Suprapubic skin (tissue), 4 donors: ENCODE measurements around the gene KCTD5. TPM values are rescaled to one million over a fixed set of nuclear protein-coding genes. Genes with fewer than 3 reads are reported as not detected.

ENCODE experiments used
- DNase-seq, 2 donors: peaks; one replicate each; pipeline ENCODE4 v3.0.0-alpha.2; 2019; ENCODE audit warnings: low spot score in 2 of 2
- H3K27ac ChIP-seq: fragments of 200-600 bp; sonication (generic); one replicate; pipeline ENCODE4 v1.5.1; 2019
- H3K27me3 ChIP-seq: fragments of 200-600 bp; sonication (generic); one replicate; pipeline ENCODE4 v1.5.1; 2019
- H3K36me3 ChIP-seq: fragments of 200-600 bp; sonication (generic); one replicate; pipeline ENCODE4 v1.5.1; 2019
- H3K4me1 ChIP-seq: fragments of 200-600 bp; sonication (generic); one replicate; pipeline ENCODE4 v1.5.1; 2019
- H3K4me3 ChIP-seq: fragments of 200-600 bp; sonication (generic); one replicate; pipeline ENCODE4 v1.5.1; 2019; ENCODE audit warnings: mild to moderate bottlenecking
- H3K9me3 ChIP-seq: fragments of 200-600 bp; sonication (generic); one replicate; pipeline ENCODE4 v1.5.1; 2019
- CTCF ChIP-seq, 2 donors: fragments of 200-600 bp in 1 of 2; fragments of 450-650 bp in 1 of 2; sonication (generic) in 1 of 2; IDR thresholded peaks; one replicate each; pipeline ENCODE4 v1.5.1; 2016 to 2019; ENCODE audit warnings: antibody characterized with exemption in 2 of 2, mild to moderate bottlenecking in 1 of 2, moderate library complexity in 1 of 2
- EP300 ChIP-seq: sonication (generic); formaldehyde crosslinking; IDR thresholded peaks from one replicate; pipeline ENCODE4 v1.6.1; 2017; ENCODE audit warnings: antibody characterized with exemption
- POLR2A ChIP-seq, 2 donors: fragments of 450-650 bp; IDR thresholded peaks; one replicate each; pipeline ENCODE4 v1.6.1; 2017; ENCODE audit warnings: antibody characterized with exemption in 2 of 2, mild to moderate bottlenecking in 2 of 2, moderate library complexity in 2 of 2
- POLR2AphosphoS5 ChIP-seq, 3 donors: sonication (generic); formaldehyde crosslinking; IDR thresholded peaks; one replicate each; pipeline ENCODE4 v1.6.1; 2017; ENCODE audit warnings: antibody characterized with exemption in 3 of 3
- WGBS: methylation state at CpG from one replicate; pipeline ENCODE4 v1.1.5; 2018; 5-methylcytosine and 5-hydroxymethylcytosine counted together
- total RNA-seq, 4 donors: library from RNA; depleted of rRNA; stranded (reverse); fragments of >200 nt; gene quantifications; one replicate each; pipeline ENCODE4 v1.1.0, GENCODE V29; 2016

Gene KCTD5
- total RNA-seq, 4 donors from 2014 or later, result 46.3 to 84.4 (median 53.0) TPM

GRCh38 chr16:2698965-2699750, 16.8 kb downstream of the KCTD5 start:
- no peak overlapping the region for H3K4me3 ChIP-seq
- 94% methylated on average over 22 of the region's 32 CpGs for whole genome bisulfite sequencing
- H3K9me3 ChIP-seq, result no peaks in the 10 kb centered on the region
- no peak overlapping the region for H3K27ac ChIP-seq
- TF ChIP-seq CTCF (IDR thresholded peaks at IDR 0.05), result no peak
- H3K27me3 ChIP-seq, result no peaks in the 10 kb centered on the region
- no peak for DNase-seq
- no peaks in the 10 kb centered on the region for H3K4me1 ChIP-seq
- H3K36me3 ChIP-seq, result peaks cover 78% of the 10 kb centered on the region

- DNase-seq, result no peak
- Histone ChIP-seq H3K4me1 (no peaks in the 10 kb centered on the region), H3K9me3 (no peaks in the 10 kb centered on the region), H3K36me3 (peaks cover 87% of the 10 kb centered on the region), H3K4me3 (no peak overlapping the region), H3K27me3 (no peaks in the 10 kb centered on the region), H3K27ac (no peak overlapping the region)
- WGBS, result 84% methylated on average over 27 of the region's 28 CpGs
- no peak for TF ChIP-seq POLR2A (IDR thresholded peaks at IDR 0.05)
- TF ChIP-seq POLR2AphosphoS5 (IDR thresholded peaks at IDR 0.05), result no peak
- no peak for TF ChIP-seq EP300
- no peak for TF ChIP-seq CTCF (IDR thresholded peaks at IDR 0.05)
Observed at GRCh38 chr16:2699791-2700600, 17.7 kb downstream of the KCTD5 start.

- no peak for DNase-seq
- Histone ChIP-seq H3K4me3 (no peak overlapping the region), H3K27me3 (no peaks in the 10 kb centered on the region), H3K27ac (no peak overlapping the region), H3K36me3 (peaks cover 95% of the 10 kb centered on the region), H3K4me1 (no peaks in the 10 kb centered on the region), H3K9me3 (no peaks in the 10 kb centered on the region)
- 83% methylated on average over 2 of the region's 13 CpGs for WGBS
- TF ChIP-seq CTCF (IDR thresholded peaks at IDR 0.05) (no peak), POLR2A (IDR thresholded peaks at IDR 0.05) (no peak), POLR2AphosphoS5 (IDR thresholded peaks at IDR 0.05) (no peak), EP300 (no peak)
Observed at GRCh38 chr16:2700786-2701185, 18.5 kb downstream of the KCTD5 start.

GRCh38 chr16:2701272-2701671, 18.9 kb downstream of the KCTD5 start:
- no peaks in the 10 kb centered on the region for H3K9me3 ChIP-seq
- H3K4me3 ChIP-seq, result no peak overlapping the region
- DNase-seq, result no peak
- no peak overlapping the region for H3K27ac ChIP-seq
- peaks cover 100% of the 10 kb centered on the region for H3K36me3 ChIP-seq
- WGBS, result 89% methylated on average over 8 of the region's 15 CpGs
- H3K27me3 ChIP-seq, result no peaks in the 10 kb centered on the region
- TF ChIP-seq POLR2A (IDR thresholded peaks at IDR 0.05) (no peak), EP300 (no peak), CTCF (IDR thresholded peaks at IDR 0.05) (no peak), POLR2AphosphoS5 (IDR thresholded peaks at IDR 0.05) (no peak)
- no peaks in the 10 kb centered on the region for H3K4me1 ChIP-seq

GRCh38 chr16:2701713-2702437, 19.6 kb downstream of the KCTD5 start:
- DNase-seq, result no peak
- TF ChIP-seq EP300 (no peak), CTCF (IDR thresholded peaks at IDR 0.05) (no peak), POLR2A (IDR thresholded peaks at IDR 0.05) (no peak), POLR2AphosphoS5 (IDR thresholded peaks at IDR 0.05) (no peak)
- no peak overlapping the region for H3K27ac ChIP-seq
- H3K27me3 ChIP-seq, result no peaks in the 10 kb centered on the region
- no peaks in the 10 kb centered on the region for H3K4me1 ChIP-seq
- 91% methylated on average over 18 of the region's 29 CpGs for WGBS
- peaks cover 100% of the 10 kb centered on the region for H3K36me3 ChIP-seq
- H3K9me3 ChIP-seq, result no peaks in the 10 kb centered on the region
- no peak overlapping the region for H3K4me3 ChIP-seq
